ENCODE data around the gene MSI1.

MSI1 gene

DNA sequence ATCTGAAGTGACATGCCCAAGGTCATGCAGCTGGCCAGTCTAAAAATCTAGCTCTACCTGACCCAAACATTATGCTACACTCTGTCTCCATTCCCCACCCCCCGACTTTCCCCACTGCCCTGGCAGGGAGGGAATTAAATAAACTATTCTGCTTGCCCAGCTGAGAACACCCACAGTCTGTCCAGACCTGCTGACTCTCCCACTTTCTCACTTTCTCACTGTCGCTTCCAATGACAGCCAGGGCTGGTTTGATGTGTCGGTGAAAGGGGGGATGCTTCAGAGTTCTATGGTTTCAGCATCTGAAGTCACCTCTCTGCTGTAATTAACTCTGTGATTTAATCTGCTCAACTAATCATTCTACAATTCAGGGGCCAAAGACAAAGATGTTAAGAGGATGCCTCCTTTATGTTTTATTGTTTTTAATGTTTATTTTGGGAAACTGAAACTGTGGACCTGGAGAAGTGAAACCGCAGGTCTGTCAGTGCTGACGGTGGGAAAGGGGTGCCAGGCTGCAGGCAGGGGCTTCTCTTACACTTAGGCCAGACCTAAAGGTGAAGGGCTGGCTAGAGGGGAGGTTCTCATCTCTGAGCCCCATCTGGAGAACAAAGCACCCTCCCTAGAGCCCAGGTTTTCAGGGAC is 8.1 kb upstream of the MSI1 start:
- DNase-seq: no peak

GRCh38 chr12:120376416-120376815 is 7.5 kb upstream of the MSI1 start:
- no peak for DNase-seq

DNA sequence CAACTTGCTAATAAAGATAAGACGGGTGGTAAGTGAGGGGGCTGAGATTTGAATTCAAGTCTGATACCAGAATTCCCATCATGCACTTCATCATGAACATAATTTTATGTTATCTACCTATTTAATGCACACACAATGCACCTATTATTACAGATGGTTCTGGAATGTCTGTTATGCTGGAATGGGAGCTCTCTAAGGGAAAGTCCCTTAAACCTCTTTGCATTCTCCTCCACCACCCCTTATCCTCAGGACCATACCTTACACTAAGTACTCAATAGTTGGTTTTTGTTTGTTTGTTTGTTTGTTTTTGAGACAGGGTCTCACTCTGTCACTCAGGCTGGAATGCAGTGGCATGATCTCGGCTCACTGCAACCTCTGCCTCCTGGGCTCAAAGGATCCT is 7.0 kb upstream of the MSI1 start:
- DNase-seq: no peak

DNA sequence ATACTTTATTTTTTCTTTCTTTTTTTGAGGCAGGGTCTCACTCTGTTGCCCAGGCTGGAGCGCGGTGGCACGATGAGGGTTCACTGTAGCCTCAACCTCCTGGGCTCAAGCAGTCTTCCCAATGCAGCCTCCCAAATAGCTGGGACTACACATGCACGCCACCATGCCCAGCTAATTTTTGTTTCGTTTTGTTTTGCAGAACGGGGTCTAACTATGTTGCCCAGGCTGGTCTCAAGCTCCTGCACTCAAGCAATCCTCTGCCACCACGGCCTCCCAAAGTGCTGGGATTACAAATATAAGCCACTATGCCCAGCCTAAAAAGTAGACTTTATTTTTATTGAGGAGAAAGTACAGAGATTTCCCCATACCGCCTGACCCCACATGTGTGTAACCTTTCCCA is 4.7 kb upstream of the MSI1 start:
- DNase-seq: no peak

- no peak for DNase-seq
Measured at GRCh38 chr12:120370343-120371243, 1.6 kb upstream of the MSI1 start.

- DNase-seq: no peak
Measured at GRCh38 chr12:120369603-120370342, 809 bp upstream of the MSI1 start.

DNA sequence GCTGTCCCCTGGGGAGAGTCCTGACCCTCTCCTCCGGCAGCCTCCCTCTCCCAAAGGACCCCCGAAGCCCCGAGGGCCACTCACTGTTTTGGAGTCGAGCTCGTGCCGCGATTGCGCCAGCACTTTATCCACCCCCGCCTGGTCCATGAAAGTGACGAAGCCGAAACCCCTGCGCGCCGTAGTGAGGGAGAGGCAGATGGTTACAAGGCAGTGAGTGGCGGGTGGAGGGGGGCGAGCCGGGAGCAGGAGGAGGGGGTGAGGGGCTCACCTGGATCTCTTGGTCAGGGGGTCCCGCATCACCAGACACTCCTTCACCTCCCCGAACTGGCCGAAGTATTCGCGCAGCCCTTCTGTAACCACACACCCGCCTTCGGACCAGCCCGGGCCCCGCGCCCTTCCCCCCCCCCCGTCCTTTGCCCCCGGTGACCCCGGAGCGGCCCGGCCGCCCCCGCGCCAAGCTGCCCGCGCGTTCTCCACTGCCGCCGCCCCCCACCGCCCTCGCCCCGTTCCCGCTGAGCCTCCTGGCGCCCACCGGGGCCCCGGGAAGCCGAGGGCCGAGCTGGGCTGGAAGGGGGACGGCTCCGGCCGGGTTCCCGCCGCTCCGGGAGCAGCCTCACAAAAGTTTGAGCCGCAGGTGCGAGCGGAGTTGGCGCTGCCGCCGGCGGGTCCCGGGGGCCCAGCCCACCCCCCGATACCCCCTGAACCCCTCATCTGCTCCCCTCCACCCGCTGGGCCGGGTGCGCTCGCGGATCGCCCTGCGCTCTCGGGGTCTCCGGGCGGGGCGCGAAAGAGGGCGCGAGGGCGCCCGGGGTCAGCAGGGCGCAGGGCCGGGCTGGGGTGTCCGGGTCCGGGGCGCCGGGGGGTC is 808 bp downstream of the MSI1 start:
- peak; percentile 27 to 43 for DNase-seq

DNA sequence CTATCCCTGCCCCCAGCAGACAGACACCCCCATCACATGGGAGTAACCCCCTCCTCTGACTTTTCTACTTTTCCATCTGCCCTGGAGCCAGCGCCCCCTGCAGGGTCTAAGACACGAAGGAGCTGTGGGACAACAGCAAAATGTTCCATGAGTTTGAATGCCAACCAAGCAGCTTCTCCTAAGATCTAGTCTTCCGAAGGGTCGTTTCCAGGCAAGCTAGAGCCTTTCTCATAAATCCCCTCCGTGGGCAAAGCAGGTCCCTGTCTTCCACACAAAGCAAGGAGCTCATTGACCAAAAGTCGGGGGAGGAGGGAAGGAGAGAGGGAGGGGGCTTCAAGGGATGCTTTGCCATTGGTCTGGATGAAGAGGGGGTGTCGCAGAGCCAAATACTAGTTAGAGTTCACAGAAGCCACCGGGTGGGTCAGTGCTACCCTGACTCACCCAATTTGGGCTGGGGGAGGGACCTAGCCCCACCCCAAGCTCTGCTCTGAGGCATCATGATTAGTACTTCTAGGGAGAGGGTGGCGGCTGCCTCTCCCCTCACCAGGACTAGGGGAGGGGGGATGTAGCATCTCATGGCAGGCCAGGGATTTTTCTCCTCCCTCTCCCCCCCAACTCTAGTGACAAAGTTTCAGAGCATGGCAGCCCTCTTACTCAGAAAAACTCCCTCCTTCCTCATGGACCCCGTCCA is 1.6 kb downstream of the MSI1 start:
- DNase-seq: no peak

DNA sequence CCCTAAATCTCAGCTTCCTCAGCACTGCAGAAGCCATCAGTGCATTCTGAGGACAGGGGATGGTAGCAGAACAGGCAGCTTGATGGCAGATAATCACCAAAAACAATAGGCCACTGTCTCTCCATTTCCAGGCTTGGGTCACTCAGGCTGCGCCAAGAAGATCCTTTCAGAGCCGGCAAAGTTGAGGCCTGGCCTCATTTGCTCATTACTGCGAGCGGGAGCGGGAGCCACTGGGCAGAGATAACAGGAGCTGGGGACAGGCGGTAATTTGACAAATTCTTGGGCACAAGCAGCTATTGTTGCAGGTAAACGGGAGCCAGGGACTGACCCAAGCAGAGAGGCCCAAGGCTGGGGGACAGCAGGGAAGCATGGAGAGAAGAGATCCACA is 2.1 kb downstream of the MSI1 start:
- DNase-seq: no peak

DNA sequence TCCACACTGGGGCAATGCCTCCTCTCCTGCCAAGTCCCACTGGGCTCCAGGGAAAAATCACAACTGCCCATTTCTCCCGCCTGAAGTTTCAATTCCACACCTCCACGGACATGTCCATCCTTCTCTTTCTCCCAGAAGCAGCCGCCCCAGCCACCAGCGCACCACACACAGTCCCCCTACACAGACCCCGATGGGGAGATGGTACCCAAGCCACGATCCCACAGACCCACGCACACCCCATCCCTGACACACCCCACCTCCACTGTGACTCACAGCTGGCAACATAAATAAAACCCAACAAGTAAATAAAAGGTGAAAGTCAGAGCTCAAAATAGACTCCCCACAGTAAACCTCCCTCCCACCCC is 2.6 kb downstream of the MSI1 start:
- DNase-seq: no peak

- DNase-seq: no peak
Measured at GRCh38 chr12:120365675-120366340, 3.2 kb downstream of the MSI1 start.

GRCh38 chr12:120364487-120364886 is 4.5 kb downstream of the MSI1 start:
- no peak for DNase-seq

- DNase-seq: no peak
Measured at GRCh38 chr12:120363274-120363855, 5.6 kb downstream of the MSI1 start.

GRCh38 chr12:120362516-120363273 is 6.3 kb downstream of the MSI1 start:
- DNase-seq: no peak

DNA sequence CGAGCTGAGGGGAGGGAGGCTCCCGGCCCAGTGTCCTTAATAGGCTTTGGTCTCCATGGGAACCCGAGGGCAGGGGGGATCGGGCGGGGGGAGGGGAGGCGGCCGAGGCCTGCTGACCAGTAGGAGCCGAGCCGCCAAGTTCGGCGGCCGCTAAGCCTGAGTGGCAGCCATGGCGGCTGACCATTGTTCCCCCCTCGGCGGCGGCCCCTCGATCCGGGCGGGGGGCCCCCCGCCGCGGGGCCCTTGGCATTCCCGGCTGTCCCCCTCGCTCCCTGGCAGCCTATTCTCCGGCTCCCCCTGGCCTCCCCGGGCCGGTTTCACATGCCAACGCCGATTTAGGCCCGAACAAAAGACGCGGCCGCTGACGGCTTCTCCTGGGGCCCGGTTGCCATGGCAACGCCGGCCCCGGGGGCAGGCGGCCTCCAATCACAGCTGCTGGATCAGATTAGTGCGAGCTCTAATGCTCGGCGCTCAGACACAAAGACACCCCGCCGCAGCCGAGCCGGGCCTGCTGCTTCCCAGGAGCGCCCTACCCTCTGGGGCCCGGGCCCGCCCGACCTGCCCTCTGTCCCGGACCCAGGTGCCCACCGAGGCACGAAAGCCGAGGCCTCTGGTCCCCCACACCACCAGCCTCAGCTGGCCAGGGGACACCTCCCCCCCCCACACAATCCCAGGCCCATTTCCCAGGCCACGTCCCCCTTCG is 7.3 kb downstream of the MSI1 start:
- no peak for DNase-seq

DNA sequence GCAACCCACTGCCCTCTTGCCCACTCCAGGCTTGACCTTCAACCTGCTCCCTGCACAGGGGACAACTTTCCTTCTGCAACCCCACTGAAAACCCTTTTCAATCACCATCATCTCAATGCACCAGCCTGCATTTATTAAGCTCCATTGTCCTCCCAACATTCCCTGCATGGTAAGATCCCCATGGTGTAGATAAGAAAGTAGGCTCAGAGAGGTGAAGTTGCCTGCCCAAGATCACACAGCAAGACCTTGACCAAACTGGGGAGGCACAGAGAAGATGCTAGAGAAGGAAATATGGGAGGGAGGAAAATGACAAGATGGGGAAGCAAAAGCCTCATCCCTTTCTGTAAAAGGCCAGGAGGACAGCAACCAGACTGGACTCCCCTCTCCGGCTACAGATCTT is 9.8 kb downstream of the MSI1 start:
- DNase-seq: no peak

DNA sequence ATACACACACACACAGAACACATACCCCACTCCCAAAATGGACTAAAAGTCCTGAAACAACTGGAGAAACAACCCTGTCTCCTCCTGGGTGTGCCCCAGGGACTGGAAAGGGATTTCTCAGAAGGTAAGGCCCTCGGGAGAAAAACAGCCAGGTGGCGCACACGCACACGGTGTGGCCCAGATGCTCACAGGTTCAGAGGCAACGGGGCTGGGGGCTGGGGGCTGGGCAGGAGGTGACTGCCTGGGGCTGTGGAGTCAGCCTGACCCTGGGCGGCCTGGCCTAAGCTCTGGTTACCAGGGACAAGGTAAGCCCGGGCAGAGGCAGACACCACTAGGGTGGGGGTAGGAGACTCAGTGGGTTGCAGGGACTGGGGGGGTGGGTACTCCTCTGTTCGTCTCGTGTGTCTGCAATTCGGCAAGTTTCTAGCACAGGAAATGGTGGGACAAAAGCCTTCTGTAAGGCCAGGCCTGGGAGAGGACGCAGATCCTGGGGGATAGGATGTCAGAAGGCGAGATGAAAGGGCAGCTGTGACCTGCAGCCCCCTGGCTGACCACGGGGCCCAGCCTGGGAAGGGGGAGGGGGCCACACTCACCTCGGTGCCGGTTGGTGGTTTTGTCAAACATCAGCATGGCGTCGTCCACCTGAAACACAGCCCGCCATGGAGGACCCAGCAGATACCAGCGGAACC is 10.4 kb downstream of the MSI1 start:
- DNase-seq: no peak

DNA sequence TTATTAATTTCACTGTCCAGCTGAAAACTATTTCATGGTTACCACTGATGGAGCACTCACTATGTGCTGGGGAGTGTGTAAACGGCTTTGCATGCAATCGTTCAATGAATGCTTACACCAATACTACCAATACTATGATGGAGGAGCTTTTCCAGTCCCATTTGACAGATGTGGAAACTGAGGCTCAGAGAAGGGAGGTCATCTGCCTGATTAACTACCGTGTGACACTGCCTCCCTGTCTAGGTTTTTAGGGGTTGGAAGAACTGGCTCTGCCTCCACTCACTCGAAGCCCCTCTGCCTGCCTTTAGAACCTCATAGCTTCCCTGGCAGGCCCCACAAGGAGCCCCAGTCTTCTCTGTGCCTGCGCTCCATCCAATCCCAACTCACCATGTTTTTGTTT is 11.9 kb downstream of the MSI1 start:
- DNase-seq: no peak

- peak; percentile 71 to 80 for DNase-seq
Measured at GRCh38 chr12:120356567-120357030, 12.4 kb downstream of the MSI1 start.
